Uterus (tissue), 2 donors: ENCODE measurements around the gene PTH1R.

Experiments
- CTCF ChIP-seq, 4 experiments: fragments of 200-600 bp in 2 of 4; fragments of 450-650 bp in 2 of 4; sonication (generic) in 2 of 4; IDR thresholded peaks; one replicate each; pipeline ENCODE4 v1.5.1; 2016 to 2019; ENCODE audit warnings: antibody characterized with exemption in 4 of 4, mild to moderate bottlenecking in 2 of 4, moderate library complexity in 1 of 4
- POLR2A ChIP-seq, 2 donors: fragments of 450-650 bp; IDR thresholded peaks; one replicate each; pipeline ENCODE4 v1.6.1; 2016; ENCODE audit warnings: antibody characterized with exemption in 2 of 2, mild to moderate bottlenecking in 1 of 2, moderate library complexity in 1 of 2

DNA sequence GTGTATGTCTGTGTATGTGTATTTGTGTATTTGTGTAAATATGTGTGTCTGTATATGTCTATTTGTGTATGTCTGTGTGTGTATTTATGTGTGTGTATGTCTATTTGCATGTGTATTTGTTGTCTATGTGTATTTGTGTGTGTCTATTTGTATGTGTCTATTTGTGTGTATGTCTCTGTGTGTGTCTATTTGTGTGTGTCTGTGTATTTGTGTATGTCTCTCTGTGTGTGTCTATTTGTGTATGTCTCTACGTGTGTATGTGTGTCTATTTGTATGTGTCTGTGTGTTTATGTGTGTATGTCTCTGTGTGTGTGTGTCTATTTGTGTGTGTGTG is 30.4 kb downstream of the PTH1R start:
- TF ChIP-seq POLR2A (IDR thresholded peaks at IDR 0.05) (no peak), CTCF (IDR thresholded peaks at IDR 0.05) (no peak)
